HG02938 (cell line): ENCODE measurements around the gene TRAPPC2L.

Source experiments
- ATAC-seq: cut with Tn5 transposase; IDR thresholded peaks from one replicate; pipeline ENCODE4 v1.9.1; 2021; ENCODE audit warnings: mild to moderate bottlenecking, moderate library complexity; ENCODE audit not compliant: unreplicated experiment

TRAPPC2L gene

GRCh38 chr16:88874938-88875599 lies 18.1 kb downstream of the TRAPPC2L start:
- ATAC-seq = no peak

GRCh38 chr16:88875703-88876234 lies 18.8 kb downstream of the TRAPPC2L start:
- ATAC-seq = no peak

- no peak for ATAC-seq
Measured at GRCh38 chr16:88876942-88877526, 20.1 kb downstream of the TRAPPC2L start.

- no peak for ATAC-seq
Measured at GRCh38 chr16:88877564-88878289, 20.8 kb downstream of the TRAPPC2L start.

GRCh38 chr16:88878356-88878755 lies 21.4 kb downstream of the TRAPPC2L start:
- ATAC-seq = no peak

GRCh38 chr16:88878967-88879787 lies 22.2 kb downstream of the TRAPPC2L start:
- no peak for ATAC-seq

GRCh38 chr16:88879788-88880055 lies 22.8 kb downstream of the TRAPPC2L start:
- ATAC-seq = no peak

- no peak for ATAC-seq
Measured at GRCh38 chr16:88880226-88881006, 23.5 kb downstream of the TRAPPC2L start.

GRCh38 chr16:88881007-88881615 lies 24.2 kb downstream of the TRAPPC2L start:
- no peak for ATAC-seq

GRCh38 chr16:88881675-88882357 lies 24.9 kb downstream of the TRAPPC2L start:
- ATAC-seq = no peak

- ATAC-seq = no peak
Measured at GRCh38 chr16:88882358-88883030, 25.6 kb downstream of the TRAPPC2L start.

GRCh38 chr16:88883117-88883895 lies 26.4 kb downstream of the TRAPPC2L start:
- ATAC-seq = no peak

- ATAC-seq = no peak
Measured at GRCh38 chr16:88883946-88884345, 27.0 kb downstream of the TRAPPC2L start.

GRCh38 chr16:88884569-88885271 lies 27.8 kb downstream of the TRAPPC2L start:
- no peak for ATAC-seq

GRCh38 chr16:88885693-88886280 lies 28.9 kb downstream of the TRAPPC2L start:
- no peak for ATAC-seq

- no peak for ATAC-seq
Measured at GRCh38 chr16:88886420-88886844, 29.5 kb downstream of the TRAPPC2L start.

- ATAC-seq = no peak
Measured at GRCh38 chr16:88886845-88887521, 30.1 kb downstream of the TRAPPC2L start.
